Liver (tissue), 3 donors: Measurements from ENCODE around the gene CENPX.

Source experiments
- CTCF ChIP-seq: fragments of 150-350 bp; IDR thresholded peaks from 2 replicates; pipeline ENCODE4 v1.5.1; 2017; ENCODE audit warnings: improper control_type of control experiment, low read depth, low read length; ENCODE audit not compliant: missing input control
- JUND ChIP-seq, 2 donors: IDR thresholded peaks; 2 replicates each; pipeline ENCODE4 v1.6.1; 2016; ENCODE audit warnings: antibody characterized with exemption in 2 of 2
- RAD21 ChIP-seq, 2 donors: IDR thresholded peaks; 2 replicates each; pipeline ENCODE4 v1.6.1; 2016; ENCODE audit warnings: antibody characterized with exemption in 2 of 2, mild to moderate bottlenecking in 2 of 2
- RXRA ChIP-seq, 2 donors: IDR thresholded peaks; 2 replicates each; pipeline ENCODE4 v1.6.1; 2017 to 2018; ENCODE audit warnings: antibody characterized with exemption in 2 of 2, mild to moderate bottlenecking in 1 of 2
- TAF1 ChIP-seq: conservative IDR thresholded peaks from 2 replicates; pipeline ENCODE4 v1.6.1; 2016; ENCODE audit warnings: antibody characterized with exemption, mild to moderate bottlenecking
- ZBTB33 ChIP-seq: IDR thresholded peaks from 2 replicates; pipeline ENCODE4 v1.6.1; 2016; ENCODE audit warnings: antibody characterized with exemption
- TF ChIP-seq, protein P1 (sequence below): IDR thresholded peaks from 2 replicates; pipeline ENCODE4 v1.6.1; 2016; ENCODE audit warnings: antibody characterized with exemption, mild to moderate bottlenecking
- TF ChIP-seq, protein P2 (sequence below): IDR thresholded peaks from 2 replicates; pipeline ENCODE4 v1.6.1; 2016; ENCODE audit warnings: antibody characterized with exemption
- donor health status: healthy.
- donor health status: healthy.

DNA sequence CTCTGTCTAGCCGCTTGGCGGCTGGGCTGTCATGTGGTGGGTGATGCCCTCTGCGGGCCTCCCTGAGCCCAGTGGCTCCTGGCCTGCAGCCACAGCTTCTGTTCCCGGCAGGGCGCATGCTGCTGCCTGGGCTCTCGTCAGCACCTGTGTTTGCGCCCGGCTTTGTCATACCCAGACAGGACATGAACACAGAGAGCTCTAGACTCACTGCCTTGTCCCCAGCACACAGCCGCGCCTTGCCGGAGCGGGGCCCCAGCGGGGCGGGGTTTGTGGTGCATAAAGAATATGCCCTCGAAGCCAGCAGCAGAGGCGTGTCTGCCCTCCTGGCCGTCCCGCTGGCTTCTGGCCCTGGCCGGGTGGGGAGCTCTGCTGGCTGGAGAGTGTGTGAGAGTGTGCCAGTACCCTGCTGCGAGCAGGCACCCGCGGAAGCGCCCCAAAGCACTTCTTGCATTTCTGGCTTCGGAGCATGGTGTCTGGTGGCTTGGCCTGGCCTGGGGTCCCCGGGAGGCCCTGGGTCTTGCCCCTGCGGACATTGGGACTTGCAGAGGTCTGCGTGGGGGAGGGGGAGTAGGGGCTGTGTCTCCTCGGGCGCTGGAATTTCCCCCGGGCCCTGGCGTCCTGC, 30.9 kb downstream of the CENPX start:
- TF ChIP-seq, protein P1, sequence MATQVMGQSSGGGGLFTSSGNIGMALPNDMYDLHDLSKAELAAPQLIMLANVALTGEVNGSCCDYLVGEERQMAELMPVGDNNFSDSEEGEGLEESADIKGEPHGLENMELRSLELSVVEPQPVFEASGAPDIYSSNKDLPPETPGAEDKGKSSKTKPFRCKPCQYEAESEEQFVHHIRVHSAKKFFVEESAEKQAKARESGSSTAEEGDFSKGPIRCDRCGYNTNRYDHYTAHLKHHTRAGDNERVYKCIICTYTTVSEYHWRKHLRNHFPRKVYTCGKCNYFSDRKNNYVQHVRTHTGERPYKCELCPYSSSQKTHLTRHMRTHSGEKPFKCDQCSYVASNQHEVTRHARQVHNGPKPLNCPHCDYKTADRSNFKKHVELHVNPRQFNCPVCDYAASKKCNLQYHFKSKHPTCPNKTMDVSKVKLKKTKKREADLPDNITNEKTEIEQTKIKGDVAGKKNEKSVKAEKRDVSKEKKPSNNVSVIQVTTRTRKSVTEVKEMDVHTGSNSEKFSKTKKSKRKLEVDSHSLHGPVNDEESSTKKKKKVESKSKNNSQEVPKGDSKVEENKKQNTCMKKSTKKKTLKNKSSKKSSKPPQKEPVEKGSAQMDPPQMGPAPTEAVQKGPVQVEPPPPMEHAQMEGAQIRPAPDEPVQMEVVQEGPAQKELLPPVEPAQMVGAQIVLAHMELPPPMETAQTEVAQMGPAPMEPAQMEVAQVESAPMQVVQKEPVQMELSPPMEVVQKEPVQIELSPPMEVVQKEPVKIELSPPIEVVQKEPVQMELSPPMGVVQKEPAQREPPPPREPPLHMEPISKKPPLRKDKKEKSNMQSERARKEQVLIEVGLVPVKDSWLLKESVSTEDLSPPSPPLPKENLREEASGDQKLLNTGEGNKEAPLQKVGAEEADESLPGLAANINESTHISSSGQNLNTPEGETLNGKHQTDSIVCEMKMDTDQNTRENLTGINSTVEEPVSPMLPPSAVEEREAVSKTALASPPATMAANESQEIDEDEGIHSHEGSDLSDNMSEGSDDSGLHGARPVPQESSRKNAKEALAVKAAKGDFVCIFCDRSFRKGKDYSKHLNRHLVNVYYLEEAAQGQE, result peak; percentile 52
- TF ChIP-seq ZBTB33, result no peak
- TF ChIP-seq RAD21 (IDR thresholded peaks at IDR 0.05), result peak in 1 of 2 donors; percentile 61
- TF ChIP-seq CTCF, result no peak
- TF ChIP-seq TAF1, result no peak
- TF ChIP-seq, protein P2, sequence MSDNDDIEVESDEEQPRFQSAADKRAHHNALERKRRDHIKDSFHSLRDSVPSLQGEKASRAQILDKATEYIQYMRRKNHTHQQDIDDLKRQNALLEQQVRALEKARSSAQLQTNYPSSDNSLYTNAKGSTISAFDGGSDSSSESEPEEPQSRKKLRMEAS, result no peak
- TF ChIP-seq RXRA (IDR thresholded peaks at IDR 0.05), result peak; percentile 57 to 63
- TF ChIP-seq JUND (IDR thresholded peaks at IDR 0.05), result no peak
